ENCODE results near the gene VSTM4. TPM values are rescaled to one million over a fixed set of nuclear protein-coding genes. Genes with fewer than 3 reads are reported as not detected.

The VSTM4 gene
- total RNA-seq, 1 experiment from 2014 or later: 2.6 TPM

GRCh38 chr10:49141541-49142332 lies 26.4 kb upstream of the VSTM4 start:
- DNase-seq (ENCODE audit: low spot score): no peak

- DNase-seq (ENCODE audit: low spot score): peak; percentile 4
Observed at GRCh38 chr10:49140304-49141177, 25.2 kb upstream of the VSTM4 start.

DNA sequence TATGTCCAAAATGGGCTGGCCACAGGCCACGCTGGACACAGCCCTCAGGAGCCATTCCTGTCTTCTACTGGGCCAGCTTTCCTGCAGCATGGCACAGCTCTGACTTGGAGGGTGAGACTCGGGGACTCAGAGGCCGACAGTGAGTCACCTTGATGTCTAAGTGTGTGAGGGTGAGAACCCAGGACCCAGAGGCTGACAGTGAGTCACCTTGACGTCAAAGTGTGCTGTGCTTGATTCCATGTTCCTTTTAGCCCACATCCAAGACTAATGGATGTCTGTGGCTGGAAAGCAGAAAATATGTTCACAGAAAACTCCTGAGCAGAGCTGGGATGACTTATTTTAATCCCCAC lies 24.5 kb upstream of the VSTM4 start:
- peak; percentile 93 for DNase-seq (ENCODE audit: low spot score)

- peak; percentile 67 for DNase-seq (ENCODE audit: low spot score)
Observed at GRCh38 chr10:49139028-49139845, 23.9 kb upstream of the VSTM4 start.

- peak; percentile 24 for DNase-seq (ENCODE audit: low spot score)
Observed at GRCh38 chr10:49138361-49138891, 23.1 kb upstream of the VSTM4 start.

DNA sequence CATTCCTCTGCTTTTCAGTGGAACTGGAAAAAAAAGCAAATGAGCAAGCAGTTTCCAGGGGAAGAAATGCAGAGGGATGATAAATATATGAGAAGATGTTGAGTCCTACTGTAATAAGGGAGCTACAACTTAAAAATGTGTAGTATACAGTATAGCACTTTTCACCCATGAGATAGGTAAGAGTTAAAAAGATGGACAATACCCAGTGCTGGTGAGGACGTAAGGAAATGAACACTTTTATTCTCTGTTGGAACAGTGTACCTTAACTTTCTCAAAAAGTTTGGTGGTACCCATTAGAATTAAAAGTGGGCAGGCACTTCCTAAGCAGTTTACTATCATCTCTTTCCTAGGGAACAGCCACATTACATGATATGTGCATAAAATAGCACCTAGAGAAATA lies 21.2 kb upstream of the VSTM4 start:
- no peak for DNase-seq (ENCODE audit: low spot score)

DNA sequence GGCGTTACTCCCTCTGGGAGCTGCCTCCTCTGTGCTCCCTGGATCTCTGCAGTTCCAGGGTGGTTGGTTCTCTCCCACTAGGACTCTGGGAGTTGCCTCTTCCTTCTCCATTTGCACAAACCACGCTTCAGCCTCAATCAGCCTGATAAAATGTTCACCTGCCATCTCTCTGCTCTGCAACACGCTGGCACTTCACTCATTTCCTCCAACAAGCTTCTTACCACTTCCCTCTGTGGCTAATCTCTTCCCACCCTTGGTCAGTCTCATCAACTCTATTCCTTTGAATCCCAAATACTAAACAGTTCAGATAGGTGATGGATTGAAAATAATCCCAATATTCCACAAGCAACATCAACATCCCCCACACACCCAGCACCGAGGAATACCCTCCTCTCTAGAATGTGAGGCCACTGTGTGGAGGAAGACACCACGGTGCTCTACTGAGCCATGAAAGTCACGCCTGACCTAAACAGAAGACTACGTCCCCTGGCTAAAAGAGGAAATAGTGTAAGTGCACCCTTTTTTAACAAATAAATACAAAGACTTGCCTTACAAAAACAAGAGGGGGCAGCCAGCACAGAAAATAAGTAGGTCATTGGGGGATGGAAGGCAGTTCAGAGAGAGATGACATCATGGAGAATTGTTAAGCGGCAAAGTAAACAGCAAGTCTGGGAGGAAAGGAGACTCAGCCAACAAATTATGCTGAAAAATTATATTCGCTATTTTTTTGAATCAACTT lies 20.4 kb upstream of the VSTM4 start:
- no peak for DNase-seq (ENCODE audit: low spot score)

DNA sequence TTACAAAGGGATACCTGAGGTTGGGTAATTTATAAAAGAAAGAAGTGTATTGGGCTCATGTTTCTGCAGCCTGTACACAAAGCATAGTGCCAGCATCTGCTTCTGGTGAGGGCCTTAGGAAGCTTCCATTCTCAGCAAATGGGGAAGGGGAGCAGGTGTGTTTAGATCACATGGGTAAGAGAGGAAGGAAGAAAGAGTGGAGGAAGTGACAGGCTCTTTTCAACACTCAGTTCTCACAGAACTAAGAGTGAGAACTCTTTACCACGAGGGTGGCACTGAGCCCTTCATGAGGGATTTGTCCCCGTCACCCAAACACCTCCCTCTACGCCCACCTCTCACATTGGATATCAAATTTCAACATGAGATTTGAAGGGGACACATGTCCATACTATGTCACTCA lies 19.0 kb upstream of the VSTM4 start:
- DNase-seq (ENCODE audit: low spot score): no peak

GRCh38 chr10:49133706-49134248 lies 18.5 kb upstream of the VSTM4 start, which contains the start of gene FAM170B:
TSS of gene FAM170B (minus strand) at chr10:49134021. CDS start at chr10:49133918, 103 bp downstream.
- no peak for DNase-seq (ENCODE audit: low spot score)

DNA sequence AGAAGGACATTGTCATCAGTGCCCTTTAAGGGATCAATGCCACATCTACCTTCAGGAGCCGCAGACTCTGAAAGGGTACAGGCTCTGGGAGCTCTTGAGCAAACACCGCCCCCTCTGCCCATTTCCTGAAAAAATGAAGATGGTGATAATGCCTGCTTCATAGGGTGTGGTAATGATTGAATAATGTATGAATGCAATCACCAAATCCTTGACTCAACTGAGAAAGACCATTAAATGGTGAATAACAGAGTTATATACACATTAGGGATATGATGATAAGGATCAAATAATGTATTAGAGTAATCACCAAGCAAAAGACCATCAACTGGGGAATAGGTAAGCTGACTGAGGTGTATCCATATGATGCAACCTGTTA lies 17.0 kb upstream of the VSTM4 start:
- no peak for DNase-seq (ENCODE audit: low spot score)

- no peak for DNase-seq (ENCODE audit: low spot score)
Observed at GRCh38 chr10:49131507-49132361, 16.4 kb upstream of the VSTM4 start.

DNA sequence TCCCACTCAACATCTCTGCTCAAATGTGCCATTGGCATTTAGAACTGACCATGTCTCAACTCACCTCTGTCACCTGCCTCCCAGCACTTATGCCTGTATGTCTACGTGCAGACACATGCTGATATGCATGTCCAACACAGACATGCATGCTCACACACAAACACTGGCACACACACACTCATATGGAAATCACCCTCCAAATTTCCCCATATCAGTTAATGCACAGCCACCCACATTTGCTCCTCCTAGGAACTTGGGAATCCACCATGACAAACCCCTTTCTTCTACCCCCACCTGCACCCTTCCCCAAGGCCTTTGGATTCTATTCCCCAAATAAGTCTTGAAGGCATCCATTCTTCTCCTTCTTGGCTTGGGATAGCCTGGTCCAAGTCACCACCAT lies 14.1 kb upstream of the VSTM4 start:
- DNase-seq (ENCODE audit: low spot score): no peak

- no peak for DNase-seq (ENCODE audit: low spot score)
Observed at GRCh38 chr10:49128854-49129253, 13.5 kb upstream of the VSTM4 start.

DNA sequence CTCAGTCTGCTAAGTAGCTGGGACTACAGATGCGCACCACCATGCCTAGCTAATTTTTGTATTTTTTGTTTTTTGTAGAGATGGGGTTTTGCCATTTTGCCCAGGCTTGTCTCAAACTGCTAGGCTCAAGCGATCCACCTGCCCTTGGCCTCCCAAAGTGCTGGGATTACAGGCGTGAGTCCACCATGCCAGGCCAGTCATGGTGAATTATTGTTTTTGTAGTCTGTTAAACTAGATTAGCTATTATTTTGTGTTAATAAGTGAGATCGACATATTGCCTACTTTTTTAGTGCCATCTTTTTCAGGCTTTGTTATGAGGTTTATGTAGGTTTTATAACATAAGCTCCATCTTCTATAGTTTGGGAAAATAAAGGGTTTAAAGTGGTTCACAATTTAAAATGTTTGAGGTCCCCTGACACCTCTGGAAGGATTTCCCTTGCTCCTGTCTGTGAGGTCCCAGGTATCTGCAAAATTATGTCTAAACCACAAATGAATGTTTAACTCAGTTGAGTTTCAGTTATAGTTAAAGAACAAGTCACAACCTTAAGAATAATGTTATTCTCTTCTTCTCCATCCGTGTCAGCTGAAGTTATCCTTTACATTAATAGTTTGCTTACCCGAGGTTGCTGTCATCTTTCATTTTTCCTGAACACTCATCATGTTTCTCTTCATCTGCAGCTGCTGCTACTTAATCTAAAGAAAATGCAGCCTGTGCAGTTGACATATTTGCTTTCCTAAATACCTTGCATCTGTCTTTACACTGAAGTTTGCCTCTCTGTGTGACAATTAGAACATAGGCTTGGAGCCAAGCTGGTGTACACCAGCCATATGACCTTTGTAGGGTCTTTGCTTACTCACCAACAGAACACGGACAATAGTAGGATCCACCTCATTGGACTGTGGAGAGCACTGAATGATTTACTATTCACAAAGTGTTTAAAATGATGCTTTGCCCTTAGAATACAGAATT lies 8.9 kb upstream of the VSTM4 start:
- no peak for DNase-seq (ENCODE audit: low spot score)

GRCh38 chr10:49120911-49121310 lies 5.6 kb upstream of the VSTM4 start:
- no peak for DNase-seq (ENCODE audit: low spot score)

DNA sequence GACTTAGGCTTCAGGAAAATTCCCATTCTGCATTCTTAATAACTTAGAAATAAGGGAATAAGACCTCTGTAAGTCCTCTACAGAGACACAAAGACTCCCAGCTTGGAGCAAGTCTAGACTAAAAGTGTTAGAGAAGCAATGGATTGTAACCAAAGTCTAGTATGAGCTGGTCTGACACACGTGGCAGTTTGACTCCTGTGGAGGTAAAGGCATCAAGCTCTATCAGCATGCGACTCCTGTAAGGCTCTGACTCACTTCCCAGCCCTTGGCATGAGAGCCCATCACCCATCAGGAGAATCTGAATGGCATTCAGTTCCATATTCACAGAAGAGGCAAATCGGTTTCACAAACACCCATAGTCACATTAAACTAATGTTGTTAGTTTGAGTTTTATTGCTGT lies 4.4 kb upstream of the VSTM4 start:
- peak; percentile 35 for DNase-seq (ENCODE audit: low spot score)

GRCh38 chr10:49118430-49119074 lies 3.2 kb upstream of the VSTM4 start:
- DNase-seq (ENCODE audit: low spot score): no peak

Measured in A172 (cell line).